Measurements from ENCODE around the gene CACNA2D2.

Gene CACNA2D2

DNA sequence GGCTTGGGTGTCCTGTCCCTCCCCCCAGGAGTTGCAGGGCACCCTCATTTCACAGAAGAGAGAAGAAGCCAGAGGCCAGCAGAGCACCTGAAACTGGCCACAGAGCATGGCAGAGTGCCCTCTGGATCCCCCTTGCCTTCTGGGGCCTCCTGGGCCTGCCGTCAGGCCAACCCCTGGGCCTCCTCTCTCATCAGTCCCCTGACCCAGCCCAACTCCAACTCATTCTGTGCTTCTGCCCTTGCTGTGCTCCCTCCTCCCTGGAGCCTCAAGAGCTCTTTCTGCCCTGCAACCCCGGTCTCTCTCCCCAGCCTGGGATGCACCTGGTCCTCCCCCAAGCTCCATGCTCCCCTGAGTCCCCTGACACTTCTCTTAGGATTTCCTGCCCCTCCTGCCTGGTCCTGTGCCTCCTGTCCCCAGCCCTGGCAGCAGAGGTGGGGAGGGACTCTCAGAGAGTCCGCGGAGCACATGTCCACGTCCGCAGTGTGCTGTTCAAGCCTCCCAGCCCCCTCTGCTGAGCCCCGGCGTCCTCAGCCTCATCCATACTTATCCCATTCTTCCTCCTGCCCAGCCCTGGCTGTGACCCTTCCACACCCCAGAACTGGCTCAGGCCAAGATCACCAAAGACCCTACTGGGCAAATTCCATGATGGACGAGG lies 30.5 kb upstream of the CACNA2D2 start:
- H3K27ac ChIP-seq (ENCODE audit: low read length) = no peak overlapping the region
- no peak for ATAC-seq (ENCODE audit: insufficient read depth, low read depth)
- no peak overlapping the region for H2AFZ ChIP-seq (ENCODE audit: low read depth, low read length)
- no peaks in the 10 kb centered on the region for H3K36me3 ChIP-seq (ENCODE audit: insufficient read depth, low read length)
- no peaks in the 10 kb centered on the region for H3K4me1 ChIP-seq (ENCODE audit: insufficient read depth, low read length)
- no peaks in the 10 kb centered on the region for H3K79me2 ChIP-seq (ENCODE audit: insufficient read depth, low read length)
- no peak for TF ChIP-seq EZH2 (IDR thresholded peaks at IDR 0.05; ENCODE audit: borderline replicate concordance, low read depth, low read length, severe bottlenecking)
- TF ChIP-seq, protein P1, sequence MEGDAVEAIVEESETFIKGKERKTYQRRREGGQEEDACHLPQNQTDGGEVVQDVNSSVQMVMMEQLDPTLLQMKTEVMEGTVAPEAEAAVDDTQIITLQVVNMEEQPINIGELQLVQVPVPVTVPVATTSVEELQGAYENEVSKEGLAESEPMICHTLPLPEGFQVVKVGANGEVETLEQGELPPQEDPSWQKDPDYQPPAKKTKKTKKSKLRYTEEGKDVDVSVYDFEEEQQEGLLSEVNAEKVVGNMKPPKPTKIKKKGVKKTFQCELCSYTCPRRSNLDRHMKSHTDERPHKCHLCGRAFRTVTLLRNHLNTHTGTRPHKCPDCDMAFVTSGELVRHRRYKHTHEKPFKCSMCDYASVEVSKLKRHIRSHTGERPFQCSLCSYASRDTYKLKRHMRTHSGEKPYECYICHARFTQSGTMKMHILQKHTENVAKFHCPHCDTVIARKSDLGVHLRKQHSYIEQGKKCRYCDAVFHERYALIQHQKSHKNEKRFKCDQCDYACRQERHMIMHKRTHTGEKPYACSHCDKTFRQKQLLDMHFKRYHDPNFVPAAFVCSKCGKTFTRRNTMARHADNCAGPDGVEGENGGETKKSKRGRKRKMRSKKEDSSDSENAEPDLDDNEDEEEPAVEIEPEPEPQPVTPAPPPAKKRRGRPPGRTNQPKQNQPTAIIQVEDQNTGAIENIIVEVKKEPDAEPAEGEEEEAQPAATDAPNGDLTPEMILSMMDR (IDR thresholded peaks at IDR 0.05; ENCODE audit: borderline replicate concordance, extremely low read depth, low read length, poor library complexity, severe bottlenecking) = no peak
- no peak overlapping the region for H3K4me3 ChIP-seq (ENCODE audit: low read depth in 1 of 2, low read length in 2 of 2)
- H4K20me1 ChIP-seq (ENCODE audit: insufficient read depth, low read length) = peaks cover 17% of the 10 kb centered on the region
- no peak overlapping the region for H3K9ac ChIP-seq (ENCODE audit: low read depth, low read length)
- peaks cover 49% of the 10 kb centered on the region for H3K27me3 ChIP-seq (ENCODE audit: insufficient read depth, low read length, poor library complexity)
- no peak overlapping the region for H3K4me2 ChIP-seq (ENCODE audit: insufficient read depth, low read length)
- no peak for DNase-seq
- H3K9me3 ChIP-seq (ENCODE audit: insufficient read depth, low read length, severe bottlenecking) = no peaks in the 10 kb centered on the region

DNA sequence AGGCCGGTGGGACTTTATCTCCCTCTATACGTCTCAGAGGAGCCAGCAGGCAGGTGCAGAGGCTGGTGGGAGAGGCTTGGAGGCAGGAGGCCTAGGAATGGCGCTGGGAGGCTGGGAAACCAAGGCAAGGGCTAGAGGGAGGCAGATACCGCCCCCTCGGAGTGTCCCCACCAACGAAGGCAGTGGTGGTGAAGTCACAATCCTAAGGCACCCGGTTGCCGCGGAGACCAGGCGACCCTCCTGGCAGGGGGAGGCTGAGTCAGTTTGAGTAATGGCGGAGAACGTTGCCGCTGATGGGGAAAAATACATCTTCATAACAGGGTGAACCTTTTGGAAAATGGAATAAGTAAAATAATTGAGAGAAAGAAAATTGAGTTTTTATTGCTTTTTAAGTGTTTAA lies 29.9 kb upstream of the CACNA2D2 start:
- Histone ChIP-seq H3K36me3 (ENCODE audit: insufficient read depth, low read length) (no peaks in the 10 kb centered on the region), H3K4me1 (ENCODE audit: insufficient read depth, low read length) (no peaks in the 10 kb centered on the region), H3K4me3 (ENCODE audit: low read depth in 1 of 2, low read length in 2 of 2) (no peak overlapping the region), H2AFZ (ENCODE audit: low read depth, low read length) (no peak overlapping the region), H3K79me2 (ENCODE audit: insufficient read depth, low read length) (no peaks in the 10 kb centered on the region), H3K27me3 (ENCODE audit: insufficient read depth, low read length, poor library complexity) (peaks cover 49% of the 10 kb centered on the region), H3K9me3 (ENCODE audit: insufficient read depth, low read length, severe bottlenecking) (no peaks in the 10 kb centered on the region), H3K4me2 (ENCODE audit: insufficient read depth, low read length) (no peak overlapping the region), H3K27ac (ENCODE audit: low read length) (no peak overlapping the region), H4K20me1 (ENCODE audit: insufficient read depth, low read length) (peaks cover 18% of the 10 kb centered on the region), H3K9ac (ENCODE audit: low read depth, low read length) (no peak overlapping the region)
- TF ChIP-seq, protein P1 (IDR thresholded peaks at IDR 0.05; ENCODE audit: borderline replicate concordance, extremely low read depth, low read length, poor library complexity, severe bottlenecking) = no peak
- ATAC-seq (ENCODE audit: insufficient read depth, low read depth) (no peak), DNase-seq (no peak)

DNA sequence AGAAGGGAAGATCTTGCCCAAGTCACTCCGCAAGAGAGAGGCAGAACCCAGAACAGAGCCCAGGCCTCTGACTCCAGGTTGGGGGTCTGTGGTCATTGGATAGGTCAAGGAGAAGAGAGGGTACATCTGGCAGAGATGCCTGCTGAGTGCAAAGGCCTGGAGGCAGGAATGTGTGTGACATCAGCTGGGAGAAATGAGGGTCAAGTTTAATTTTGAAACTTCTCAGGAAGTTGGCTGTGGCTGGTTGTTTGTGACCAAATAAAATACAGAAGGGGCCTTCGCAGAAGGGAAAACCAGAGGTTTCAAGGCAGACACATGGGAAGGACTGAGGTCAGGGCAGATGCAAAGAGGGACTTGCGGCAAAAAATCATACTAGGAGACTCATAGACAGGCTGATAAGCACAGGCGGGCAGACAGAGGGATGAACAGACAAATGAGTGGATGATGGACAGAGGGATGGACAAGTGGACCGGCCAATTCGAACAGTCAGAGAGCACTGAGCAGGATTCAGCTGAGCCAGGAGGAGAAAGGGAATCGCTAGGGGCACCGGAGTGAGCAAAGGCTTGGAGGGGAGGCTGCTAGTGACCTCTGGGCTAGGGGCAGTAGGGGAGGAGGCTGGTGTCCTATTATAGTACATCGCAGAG lies 28.8 kb upstream of the CACNA2D2 start:
- Histone ChIP-seq H3K9ac (ENCODE audit: low read depth, low read length) (no peak overlapping the region), H3K4me1 (ENCODE audit: insufficient read depth, low read length) (no peaks in the 10 kb centered on the region), H3K27me3 (ENCODE audit: insufficient read depth, low read length, poor library complexity) (peaks cover 41% of the 10 kb centered on the region), H3K9me3 (ENCODE audit: insufficient read depth, low read length, severe bottlenecking) (no peaks in the 10 kb centered on the region), H3K4me3 (ENCODE audit: low read depth in 1 of 2, low read length in 2 of 2) (no peak overlapping the region), H4K20me1 (ENCODE audit: insufficient read depth, low read length) (peaks cover 23% of the 10 kb centered on the region), H3K36me3 (ENCODE audit: insufficient read depth, low read length) (no peaks in the 10 kb centered on the region), H2AFZ (ENCODE audit: low read depth, low read length) (no peak overlapping the region), H3K79me2 (ENCODE audit: insufficient read depth, low read length) (no peaks in the 10 kb centered on the region), H3K4me2 (ENCODE audit: insufficient read depth, low read length) (no peak overlapping the region), H3K27ac (ENCODE audit: low read length) (no peak overlapping the region)
- ATAC-seq (ENCODE audit: insufficient read depth, low read depth) (no peak), DNase-seq (no peak)
- TF ChIP-seq, protein P1 (IDR thresholded peaks at IDR 0.05; ENCODE audit: borderline replicate concordance, extremely low read depth, low read length, poor library complexity, severe bottlenecking) = no peak
- no peak for TF ChIP-seq EZH2 (IDR thresholded peaks at IDR 0.05; ENCODE audit: borderline replicate concordance, low read depth, low read length, severe bottlenecking)

Data from DND-41 (cell line).